SKM-1 treated with dmso at 0.1 percent for 144 hours (cell line): ENCODE data around the gene CDH2.

ENCODE experiments used
- DNase-seq: peaks from one replicate; lab custom pipeline; 2025; ENCODE audit not compliant: unreplicated experiment; lab: John Stamatoyannopoulos, UW

The CDH2 gene

DNA sequence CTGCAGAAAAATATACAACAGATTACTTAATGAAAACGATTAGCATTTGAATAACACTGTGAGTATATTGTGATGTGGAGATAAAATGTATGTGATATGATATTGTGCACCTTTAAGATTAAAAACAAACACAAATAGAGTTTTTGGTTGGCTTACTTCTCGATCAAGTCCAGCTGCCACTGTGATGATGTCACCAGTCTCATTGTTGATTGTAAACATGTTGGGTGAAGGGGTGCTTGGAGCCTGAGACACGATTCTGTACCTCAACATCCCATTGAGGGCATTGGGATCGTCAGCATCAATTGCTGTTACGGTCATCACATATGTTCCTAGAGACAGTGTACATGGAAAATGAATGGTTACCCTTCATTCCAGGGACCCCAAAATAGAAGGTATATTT is 174.1 kb downstream of the CDH2 start:
- DNase-seq, result no peak

DNA sequence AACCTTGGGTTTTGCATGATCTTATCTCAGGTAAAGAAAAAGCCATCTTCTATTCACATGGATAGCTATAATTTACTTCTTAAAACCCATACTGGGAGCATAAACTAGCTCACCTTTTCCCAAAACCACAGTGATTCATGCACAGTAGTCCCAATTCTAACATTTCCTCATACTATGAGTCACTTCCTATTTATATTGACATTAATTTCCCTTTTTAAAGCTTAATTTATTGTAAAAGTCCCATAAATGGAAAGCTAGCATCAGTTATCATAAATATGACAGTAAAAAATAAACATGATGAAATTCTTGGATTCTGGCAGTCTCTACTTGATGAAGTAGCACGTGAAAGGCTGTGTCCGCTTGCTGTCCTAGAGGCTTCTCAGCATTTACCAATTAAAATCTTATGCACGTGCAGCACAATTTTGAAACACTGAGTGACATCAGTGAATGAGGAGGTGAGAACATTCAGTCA is 180.1 kb downstream of the CDH2 start:
- no peak for DNase-seq

DNA sequence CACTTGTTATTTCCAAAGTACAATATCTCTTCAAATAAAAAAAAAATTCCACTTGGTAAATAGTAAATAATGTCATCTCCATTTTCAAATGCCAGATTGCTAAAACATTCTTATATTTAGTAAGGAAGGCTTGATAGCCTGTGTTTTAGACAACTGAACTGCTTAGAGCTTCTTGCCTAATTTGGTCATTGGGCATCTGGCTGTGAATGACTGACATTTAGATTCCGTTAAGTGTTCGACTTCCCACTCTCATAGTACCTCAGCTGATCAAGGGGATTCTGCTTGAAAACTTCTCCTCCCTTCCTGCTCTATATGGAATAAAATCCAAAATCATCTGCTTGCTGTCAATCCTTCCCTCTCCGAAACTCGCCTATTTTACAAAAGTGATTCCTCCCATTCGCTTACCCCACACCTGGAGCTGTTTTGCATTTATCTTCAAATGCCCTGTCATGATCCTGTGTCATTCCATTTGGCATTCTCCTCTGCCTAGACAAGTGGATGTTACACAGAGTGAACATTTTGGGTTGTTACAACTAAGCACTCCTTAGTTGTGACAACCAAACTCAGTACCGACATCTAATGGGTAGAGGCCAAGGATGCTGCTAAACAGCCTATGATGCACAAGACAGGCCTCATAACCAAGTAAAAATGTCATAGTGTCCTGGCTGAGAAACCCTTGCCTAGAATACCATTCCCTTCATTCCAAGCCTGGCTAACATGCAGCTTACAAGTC is 181.0 kb downstream of the CDH2 start:
- no peak for DNase-seq

DNA sequence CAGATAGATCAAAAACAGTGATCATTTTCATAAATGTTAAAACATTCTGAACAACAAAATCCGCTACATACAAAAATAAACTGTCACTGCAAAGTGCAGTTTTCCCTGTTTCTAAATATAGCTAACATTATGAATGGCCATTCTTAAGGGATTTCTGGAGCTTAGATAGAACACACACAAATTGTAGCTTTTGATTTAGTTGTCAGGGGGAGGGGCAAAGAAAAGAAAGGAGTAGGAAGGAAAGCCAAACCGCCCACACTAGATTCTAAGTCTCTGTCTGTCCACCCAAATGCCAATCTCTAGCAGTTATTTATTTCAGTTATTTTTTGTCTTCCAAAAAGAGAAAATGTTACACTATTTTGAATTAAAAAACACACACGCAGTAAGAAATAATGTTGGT is 182.4 kb downstream of the CDH2 start:
- no peak for DNase-seq

DNA sequence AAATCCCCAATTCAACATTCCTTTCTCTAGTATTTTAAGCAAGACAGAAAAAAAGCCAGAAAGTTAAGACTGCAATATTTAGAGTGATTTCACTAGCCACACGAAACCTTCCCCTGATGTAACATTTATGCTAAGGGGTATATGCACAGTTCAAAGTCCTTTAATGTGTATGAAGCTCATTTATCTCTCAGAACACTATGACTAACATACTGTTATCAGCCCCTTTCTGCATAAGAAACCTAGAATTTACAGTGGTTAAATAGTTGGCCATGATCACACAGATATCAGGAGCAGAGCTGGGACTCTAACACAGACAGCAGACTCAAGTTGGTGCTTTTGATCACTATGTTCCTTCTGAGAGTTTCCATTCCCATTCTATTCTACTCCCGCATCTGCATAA is 185.5 kb downstream of the CDH2 start:
- no peak for DNase-seq

DNA sequence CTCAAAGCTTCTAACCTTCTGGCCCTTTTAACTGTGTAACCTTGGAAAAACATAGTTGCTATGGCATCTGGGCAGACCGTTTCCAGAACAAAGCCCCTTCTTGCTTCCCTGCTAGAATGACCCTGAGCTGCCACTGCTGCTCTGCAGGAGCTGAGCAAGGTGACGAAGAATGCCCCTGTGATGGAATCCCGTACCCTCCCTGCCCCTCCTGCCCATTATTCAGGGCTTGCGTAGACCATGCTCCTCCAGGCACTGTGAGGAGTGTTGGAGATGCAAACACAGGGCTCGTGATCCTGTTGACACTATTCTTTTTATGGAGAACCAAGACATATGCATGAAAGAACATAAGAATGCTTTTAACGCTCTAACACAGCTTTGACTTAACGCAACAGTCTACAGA is 191.1 kb downstream of the CDH2 start:
- no peak for DNase-seq

DNA sequence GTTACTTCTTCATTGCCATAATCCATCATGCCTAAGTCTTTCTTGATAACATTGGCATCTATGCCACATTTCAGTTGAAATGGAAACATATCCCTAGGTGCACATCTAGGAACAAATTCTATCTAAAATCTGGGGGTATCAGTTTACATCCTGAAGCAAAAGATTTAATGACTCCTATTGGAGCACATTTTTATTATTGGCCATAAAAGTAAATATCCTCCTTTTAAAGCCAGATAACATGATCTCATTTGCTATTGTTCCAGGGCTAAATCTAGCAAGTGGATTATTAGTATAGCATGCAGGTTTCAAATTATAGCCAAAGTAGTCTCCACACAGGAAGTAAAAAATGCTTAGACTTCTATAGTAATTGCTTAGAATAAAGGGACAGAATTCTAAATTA is 193.2 kb downstream of the CDH2 start:
- no peak for DNase-seq

DNA sequence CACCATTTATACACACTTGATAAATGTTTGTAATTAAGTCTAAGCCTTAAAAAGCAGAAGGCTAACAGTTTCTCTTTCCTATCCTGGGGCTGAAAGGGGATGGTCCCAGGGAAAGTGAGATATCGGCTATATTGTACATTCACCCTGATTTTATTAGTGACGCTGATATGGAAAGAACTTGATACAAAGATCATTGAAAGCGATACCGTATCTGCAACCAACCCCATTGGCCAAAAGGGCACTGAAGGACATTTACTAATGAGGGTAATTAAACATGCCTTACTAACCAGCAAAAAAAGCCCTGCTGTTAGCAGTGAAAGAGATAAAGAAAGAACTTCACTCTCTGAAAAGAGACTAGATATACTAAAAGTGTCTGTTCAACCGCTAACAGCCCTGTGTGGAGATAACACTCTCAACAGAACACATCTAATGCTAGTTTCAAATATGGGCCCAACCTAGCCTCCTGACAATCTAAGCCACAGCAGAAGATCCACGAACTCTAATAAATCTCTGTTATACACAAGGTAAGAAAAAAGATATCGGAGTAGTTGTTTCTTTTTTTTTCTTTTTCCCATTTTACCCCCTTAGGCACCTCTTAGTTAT is 200.0 kb downstream of the CDH2 start:
- no peak for DNase-seq

DNA sequence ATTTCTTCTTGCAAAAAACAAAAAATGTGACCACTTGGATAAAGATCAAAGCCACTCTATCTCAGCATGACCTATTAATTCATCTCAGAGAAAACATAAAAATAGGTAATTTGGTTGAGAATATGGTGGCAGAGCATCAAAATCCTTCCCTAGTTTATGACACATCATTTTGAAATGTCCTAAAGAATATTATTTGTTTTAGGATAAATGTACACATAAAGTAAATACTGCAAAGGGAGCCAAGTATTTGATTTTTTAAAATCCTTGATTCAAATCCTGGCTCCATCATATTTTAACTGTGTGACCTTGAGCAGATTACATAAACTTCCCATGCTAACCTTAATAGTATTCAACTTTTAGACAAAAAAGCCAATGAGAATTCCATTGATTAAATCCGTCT is 206.6 kb downstream of the CDH2 start:
- DNase-seq, result no peak

DNA sequence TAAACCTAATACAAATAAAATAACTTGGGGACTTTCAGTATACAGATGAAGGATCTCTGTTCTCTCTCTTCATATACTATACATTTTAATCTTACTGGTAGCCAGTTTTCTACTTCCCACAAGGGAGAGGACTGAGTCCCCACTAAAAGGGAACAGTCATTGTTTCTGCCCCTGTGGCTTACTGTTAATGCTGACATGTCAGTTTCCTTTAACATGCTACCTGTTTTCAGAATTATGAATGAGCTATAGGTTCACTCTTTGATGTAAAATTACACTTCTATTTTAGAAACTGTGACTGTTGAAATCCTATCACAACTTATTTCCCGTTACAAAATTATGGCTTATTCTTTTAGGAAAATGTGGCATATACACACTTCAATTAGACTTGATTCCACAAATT is 207.7 kb downstream of the CDH2 start:
- DNase-seq, result no peak

DNA sequence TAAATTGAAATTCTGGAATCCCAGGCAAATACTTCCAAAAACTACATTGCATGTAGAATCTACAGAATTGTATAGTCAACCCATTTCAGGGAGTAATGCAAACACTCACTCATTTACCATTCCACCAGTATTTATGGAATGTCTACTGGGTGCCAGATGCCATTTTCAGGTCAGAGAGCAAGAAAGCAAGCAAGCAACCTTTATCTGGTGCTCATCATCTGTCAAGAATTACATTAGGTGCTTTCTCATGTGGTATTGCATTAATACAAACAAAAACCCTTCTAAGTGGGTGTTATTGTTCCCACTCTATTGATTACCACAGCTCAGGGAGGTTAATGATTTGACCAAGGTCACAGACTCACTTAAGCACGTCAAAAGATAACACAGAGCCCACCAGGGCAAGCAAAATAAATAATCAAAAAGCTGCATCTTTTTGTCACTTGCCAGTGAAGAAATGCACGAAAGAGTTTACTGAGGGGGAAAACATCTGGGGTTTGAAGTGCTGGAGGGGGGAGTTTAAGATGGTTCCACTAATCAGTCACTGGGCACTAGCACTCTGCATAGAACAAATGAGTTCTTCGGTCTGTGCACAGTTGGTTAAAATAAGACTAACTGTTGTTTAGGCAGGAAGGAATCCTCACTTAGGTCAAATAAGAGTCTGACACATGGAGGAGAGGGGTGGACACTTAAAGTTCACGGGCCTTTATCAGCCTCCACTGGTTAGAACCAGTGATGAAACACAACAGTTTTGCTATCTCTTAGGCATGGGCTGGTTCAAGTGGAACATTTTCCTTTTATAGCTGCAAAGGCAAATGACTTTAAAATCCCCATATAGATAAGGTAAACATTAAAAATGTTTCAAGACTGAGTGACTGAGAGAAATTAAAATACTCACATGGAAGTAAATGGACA is 208.8 kb downstream of the CDH2 start:
- no peak for DNase-seq

DNA sequence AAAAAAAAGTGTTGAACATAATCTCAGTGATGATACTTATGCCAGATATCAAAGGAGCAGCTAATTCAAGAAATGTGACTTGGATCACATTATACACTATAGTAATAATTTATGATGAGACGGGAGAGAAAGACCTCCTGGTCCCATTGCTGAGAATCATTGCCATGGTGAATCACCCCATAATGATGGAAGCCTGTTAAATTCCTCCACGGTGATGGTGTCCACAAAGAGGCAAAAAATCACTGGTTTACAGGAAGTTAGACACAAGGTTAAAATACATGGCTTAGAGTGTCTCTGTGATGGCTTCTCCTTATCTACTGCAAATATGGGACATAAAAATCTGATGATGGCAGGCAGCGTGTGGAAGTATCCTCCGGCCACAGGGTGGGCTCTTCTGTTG is 210.0 kb downstream of the CDH2 start:
- no peak for DNase-seq

DNA sequence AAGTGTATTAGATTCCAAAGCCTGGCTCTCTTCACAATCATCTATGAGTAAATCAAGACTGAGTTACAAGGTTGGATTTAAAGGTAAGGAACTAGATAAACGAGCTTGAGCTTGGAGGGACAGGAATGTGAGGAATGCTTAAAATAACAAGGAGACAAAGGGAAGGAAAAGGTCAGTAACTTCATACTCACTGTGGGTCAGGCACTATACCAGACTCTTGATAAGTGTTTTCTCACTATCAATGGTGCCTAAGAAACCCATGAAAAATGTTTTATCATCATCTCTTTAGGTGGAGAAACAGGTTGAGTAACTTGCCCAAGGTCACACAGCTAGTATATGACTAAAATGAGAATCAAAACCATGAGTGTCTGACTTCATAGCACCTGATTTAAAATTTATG is 212.1 kb downstream of the CDH2 start:
- DNase-seq, result no peak

DNA sequence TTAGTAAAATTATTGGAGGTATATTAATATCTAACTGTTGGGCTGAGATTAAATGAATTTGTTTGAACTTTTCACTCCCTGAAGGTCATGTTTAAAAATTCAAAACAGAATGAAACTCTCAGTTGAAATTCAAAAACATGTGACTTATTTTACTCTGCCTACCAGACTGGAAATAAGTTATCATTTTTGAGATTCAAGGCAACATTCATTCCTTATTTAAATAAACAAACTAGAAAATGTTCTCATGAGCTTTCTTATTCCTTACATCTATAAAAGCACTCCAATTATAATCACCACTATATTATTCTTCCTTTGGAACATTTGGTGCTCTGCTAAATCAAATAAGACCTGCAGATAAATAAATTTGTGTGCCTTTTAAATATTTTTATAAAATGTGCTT is 217.8 kb downstream of the CDH2 start:
- no peak for DNase-seq

DNA sequence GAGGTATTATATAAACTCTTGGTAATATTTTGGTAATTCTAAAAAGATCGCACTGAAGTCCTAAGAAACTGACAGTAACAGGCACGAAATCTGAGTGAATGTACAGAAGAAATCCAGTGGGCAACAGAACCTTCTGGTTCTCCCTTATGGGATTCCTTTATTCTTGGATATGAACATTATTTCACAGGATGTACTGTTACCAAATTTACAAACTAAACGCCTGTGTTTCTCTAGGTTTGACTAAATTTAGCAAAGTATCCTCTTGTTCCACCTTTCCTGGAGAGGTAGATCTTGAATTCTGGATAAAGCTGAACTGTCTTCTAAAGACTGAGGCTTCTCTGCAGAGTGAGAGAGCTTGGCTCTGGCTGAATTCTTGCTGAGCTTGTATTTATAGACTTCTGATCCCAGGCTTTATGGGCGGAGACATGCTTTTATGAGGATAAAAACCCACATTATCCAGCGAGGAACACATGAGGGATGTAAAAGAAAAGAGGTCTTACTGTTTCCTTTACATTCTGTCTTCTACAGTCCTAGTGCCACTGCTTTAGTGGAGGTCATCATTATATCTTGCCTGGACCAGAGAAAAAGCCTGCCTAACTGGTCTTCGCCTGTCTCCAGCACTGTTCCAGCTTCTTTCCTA is 220.8 kb downstream of the CDH2 start:
- no peak for DNase-seq

DNA sequence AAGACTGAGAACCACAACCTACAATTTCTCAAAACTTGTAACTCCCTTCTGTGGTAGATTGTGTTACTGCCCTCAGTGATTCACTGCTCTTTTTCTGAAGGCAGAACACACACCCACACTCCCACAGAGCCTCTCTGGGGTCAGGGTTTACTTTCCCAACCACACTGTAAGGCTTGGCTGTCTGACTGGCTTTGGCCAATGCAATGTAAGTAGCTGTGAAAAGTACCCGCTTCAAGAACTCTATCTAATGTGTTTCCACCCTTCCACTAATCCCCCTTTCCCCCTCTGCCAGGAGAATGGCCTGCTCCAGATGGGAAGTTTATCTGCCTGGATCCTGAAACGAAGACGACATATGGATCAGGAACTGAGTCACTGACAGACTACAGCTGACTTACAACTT is 222.7 kb downstream of the CDH2 start:
- no peak for DNase-seq

DNA sequence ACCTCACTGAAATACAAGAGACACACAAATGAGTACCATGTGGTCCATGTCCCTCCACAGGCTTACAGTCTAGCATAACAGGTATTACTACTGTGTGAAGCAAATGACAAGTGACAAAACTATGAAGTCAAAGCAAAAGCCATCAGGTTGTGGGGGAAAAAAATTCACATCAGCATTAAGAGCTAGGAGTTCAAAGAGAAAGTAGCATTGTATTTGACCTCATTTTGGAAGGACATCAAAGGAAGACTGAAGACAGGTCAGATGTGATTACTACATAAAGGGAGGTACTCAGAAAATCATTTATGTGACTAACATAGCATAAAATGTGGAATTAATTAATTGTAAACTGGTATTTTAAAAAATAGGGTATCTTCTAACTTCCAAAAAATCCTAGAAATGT is 224.2 kb downstream of the CDH2 start:
- DNase-seq, result no peak

DNA sequence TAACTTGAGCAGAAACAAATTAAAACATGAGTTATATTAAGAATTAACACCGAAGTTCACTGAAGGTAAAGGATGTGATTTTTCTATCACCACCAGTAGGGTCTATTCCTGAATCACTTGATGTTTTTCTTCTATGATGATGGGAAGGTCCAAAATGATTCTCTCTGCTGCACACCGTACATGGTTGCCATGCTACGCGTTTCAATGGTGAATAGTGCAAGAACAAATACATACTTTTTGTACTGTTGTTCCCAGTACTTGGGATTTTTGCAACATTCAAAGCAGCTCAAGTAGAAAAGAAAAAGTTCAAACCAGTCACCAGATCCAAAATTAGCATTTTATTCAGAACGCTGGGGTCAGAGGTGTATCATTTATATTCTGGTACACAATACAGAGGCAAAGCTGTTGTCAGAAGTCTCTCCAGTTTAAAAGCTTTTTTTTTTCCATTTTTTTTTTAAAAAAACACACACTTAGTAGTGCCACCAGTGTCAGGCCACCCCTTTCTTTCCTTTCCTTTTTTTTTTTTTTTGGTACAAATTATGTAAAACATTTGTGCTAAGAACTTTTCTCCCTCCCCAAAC is 226.2 kb downstream of the CDH2 start:
- no peak for DNase-seq

DNA sequence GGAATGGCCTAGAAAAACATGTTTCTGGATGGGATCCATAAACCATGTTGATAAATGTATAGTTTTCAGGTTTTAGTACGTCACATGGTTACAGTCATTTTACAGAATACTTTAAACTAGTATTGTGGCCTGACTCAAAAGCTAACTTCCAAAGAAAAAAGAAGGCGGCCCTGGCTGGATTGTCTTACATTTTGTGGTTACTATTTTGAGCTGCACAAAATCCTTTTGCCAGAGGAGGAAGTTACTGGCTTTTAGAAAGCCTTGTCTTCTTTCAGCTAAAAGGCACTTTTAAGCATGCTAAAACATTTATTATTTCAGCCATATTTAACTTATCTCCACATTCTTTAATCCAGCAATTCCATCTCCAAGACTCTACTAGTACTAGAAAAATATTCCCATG is 227.9 kb downstream of the CDH2 start:
- peak; percentile 0 for DNase-seq

DNA sequence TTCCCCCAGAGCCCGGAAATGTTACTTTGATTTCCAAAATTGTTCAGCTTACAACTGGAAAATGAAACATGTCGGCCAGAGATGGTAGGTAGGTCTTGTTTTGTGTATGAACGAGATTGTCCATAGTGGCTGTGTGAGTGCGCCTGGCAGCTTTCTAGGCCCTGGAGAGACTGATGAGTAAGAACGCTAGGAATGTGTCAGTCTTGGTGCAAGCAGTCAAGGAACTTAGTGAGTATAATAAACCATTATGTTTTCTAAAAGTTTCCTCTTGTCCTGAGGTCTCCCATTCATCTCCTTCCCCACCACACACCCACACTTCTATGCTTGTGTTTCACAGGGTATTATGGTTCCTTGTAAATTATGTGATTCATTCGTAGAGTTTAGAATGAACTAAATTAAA is 234.2 kb downstream of the CDH2 start:
- no peak for DNase-seq

DNA sequence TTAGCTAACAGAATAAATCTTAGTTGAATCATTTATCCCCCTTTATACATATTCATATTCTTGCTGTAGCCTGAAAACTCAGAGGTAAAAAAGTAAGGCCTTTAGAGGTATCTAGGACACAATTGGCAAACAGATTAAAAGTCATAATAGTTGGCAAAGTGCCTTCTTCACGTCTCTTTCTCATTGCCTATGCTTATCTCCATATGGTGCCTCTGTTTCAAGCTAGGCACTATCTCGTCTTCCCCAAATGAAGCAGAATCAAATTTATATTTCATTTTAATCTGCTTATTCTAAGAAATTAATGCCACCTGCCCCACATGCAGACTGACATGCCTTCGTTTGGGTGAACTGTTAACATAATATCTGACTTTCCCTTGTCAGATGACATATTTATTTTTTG is 245.4 kb downstream of the CDH2 start:
- DNase-seq, result no peak
